ENCODE results near the gene MYLK4. TPM values are rescaled to one million over a fixed set of nuclear protein-coding genes. Genes with fewer than 3 reads are reported as not detected.

MYLK4 gene
- total RNA-seq, 1 donor from 2014 or later = 0.23 TPM

DNA sequence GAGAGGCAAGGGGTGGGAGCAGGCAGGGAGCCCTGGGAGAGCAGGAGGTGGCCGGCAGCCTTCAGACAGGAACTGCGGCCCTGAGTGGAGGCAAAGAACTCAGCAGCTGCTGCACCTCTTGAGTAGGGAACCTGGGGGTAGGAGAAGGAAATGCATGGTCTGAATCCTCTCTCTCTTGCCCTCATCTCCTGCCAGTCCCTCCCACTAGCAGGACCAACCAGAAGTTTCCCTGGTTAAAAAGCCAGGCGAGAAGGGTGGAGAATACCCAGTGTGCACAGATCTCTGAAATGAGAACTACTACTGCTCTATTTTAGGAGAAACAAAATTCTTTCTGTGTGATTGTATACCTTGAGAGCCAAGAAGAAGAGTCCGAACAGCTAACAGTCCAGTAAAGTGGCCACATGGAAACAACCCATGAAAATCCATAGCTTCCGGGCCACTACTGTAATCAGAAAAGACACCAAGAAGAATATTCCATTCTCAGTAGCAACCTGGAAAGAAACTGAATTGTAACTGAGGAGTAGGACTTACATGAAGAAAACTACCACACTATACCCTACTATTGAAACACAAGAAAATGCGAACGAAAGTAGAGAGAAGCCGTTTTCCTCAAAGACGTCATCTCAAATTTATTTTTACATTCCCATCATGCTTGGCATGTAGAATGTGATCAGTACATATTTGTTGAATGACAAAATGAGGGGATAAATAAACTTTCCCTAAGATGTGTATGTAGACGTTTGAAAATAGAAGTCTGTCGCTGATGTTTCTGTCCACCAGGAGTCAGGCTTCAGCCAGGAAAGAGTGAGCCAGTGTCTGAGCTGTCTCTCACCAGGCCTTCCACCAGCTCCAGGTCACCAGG lies 40.1 kb upstream of the MYLK4 start:
- peaks cover 23% of the 10 kb centered on the region for H3K4me1 Mint-ChIP-seq (ENCODE audit: low read depth, unreplicated experiment)
- Histone ChIP-seq H3K9ac (ENCODE audit: low read length) (peak overlapping the region; percentile 80), H3K4me1 (ENCODE audit: insufficient read depth, low read length) (peaks cover 27% of the 10 kb centered on the region), H3K9me3 (ENCODE audit: insufficient read depth, low read depth, low read length) (no peaks in the 10 kb centered on the region), H3K79me2 (ENCODE audit: insufficient read depth, low read length) (peaks cover 23% of the 10 kb centered on the region), H3K4me3 (ENCODE audit: insufficient read depth, low read depth, low read length) (peak overlapping the region; percentile 13), H3K27ac (ENCODE audit: low read depth, low read length) (peak overlapping the region; percentile 91), H3K4me2 (ENCODE audit: low read length) (peak overlapping the region; percentile 65), H4K20me1 (ENCODE audit: insufficient read depth, low read length) (peaks cover 5% of the 10 kb centered on the region), H2AFZ (ENCODE audit: low read depth, low read length) (no peak overlapping the region), H3K27me3 (ENCODE audit: insufficient read depth, low read length) (no peaks in the 10 kb centered on the region), H3K36me3 (ENCODE audit: insufficient read depth, low read length) (no peaks in the 10 kb centered on the region)
- FAIRE-seq (no peak), DNase-seq (ENCODE audit: low read depth) (peak; percentile 71)
- H3K4me3 Mint-ChIP-seq (ENCODE audit: unreplicated experiment) = peak overlapping the region; percentile 47
- peaks cover 6% of the 10 kb centered on the region for H3K36me3 Mint-ChIP-seq (ENCODE audit: low read depth, unreplicated experiment)
- H3K27me3 Mint-ChIP-seq (ENCODE audit: low read depth, unreplicated experiment) = no peaks in the 10 kb centered on the region
- TF ChIP-seq EZH2 (IDR thresholded peaks at IDR 0.05; ENCODE audit: insufficient read depth, low read length) = no peak
- TF ChIP-seq CTCF (IDR thresholded peaks at IDR 0.05; ENCODE audit: insufficient read depth, low read depth, low read length) = peak; percentile 96
- H3K9me3 Mint-ChIP-seq (ENCODE audit: unreplicated experiment) = no peaks in the 10 kb centered on the region
- H3K27ac Mint-ChIP-seq (ENCODE audit: unreplicated experiment) = peak overlapping the region; percentile 70

DNA sequence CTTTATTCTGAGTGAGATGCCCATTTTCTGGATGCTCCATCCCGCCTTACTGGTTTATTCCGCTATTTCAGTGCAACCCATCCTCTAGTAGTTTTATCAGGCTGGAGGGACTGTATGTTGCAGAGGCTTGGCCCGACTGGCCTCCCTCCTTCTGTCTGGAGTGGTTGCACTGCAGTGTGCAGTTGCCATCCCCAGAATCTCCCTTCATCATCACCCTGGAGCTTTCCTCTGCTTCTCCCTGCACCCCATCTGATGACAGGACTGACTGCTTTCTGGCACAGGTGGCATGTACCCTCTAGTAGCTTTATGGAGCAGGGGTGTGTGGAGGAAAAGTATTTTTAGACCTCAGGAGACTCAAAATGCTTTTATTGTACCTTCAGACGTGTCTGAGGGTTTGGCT lies 35.5 kb upstream of the MYLK4 start:
- no peaks in the 10 kb centered on the region for H3K9me3 ChIP-seq (ENCODE audit: insufficient read depth, low read depth, low read length)
- H3K4me3 Mint-ChIP-seq (ENCODE audit: unreplicated experiment) = no peak overlapping the region
- H3K9ac ChIP-seq (ENCODE audit: low read length) = no peak overlapping the region
- FAIRE-seq (no peak), DNase-seq (ENCODE audit: low read depth) (no peak)
- H3K4me3 ChIP-seq (ENCODE audit: insufficient read depth, low read depth, low read length) = no peak overlapping the region
- no peak overlapping the region for H3K27ac Mint-ChIP-seq (ENCODE audit: unreplicated experiment)
- H3K4me1 ChIP-seq (ENCODE audit: insufficient read depth, low read length) = peaks cover 18% of the 10 kb centered on the region
- no peaks in the 10 kb centered on the region for H3K9me3 Mint-ChIP-seq (ENCODE audit: unreplicated experiment)
- no peak overlapping the region for H3K4me2 ChIP-seq (ENCODE audit: low read length)
- no peaks in the 10 kb centered on the region for H3K27me3 Mint-ChIP-seq (ENCODE audit: low read depth, unreplicated experiment)
- peaks cover 11% of the 10 kb centered on the region for H3K36me3 Mint-ChIP-seq (ENCODE audit: low read depth, unreplicated experiment)
- H3K4me1 Mint-ChIP-seq (ENCODE audit: low read depth, unreplicated experiment) = peaks cover 26% of the 10 kb centered on the region
- TF ChIP-seq CTCF (IDR thresholded peaks at IDR 0.05; ENCODE audit: insufficient read depth, low read depth, low read length) (no peak), EZH2 (IDR thresholded peaks at IDR 0.05; ENCODE audit: insufficient read depth, low read length) (no peak)
- H3K27me3 ChIP-seq (ENCODE audit: insufficient read depth, low read length) = no peaks in the 10 kb centered on the region
- H2AFZ ChIP-seq (ENCODE audit: low read depth, low read length) = no peak overlapping the region
- H3K79me2 ChIP-seq (ENCODE audit: insufficient read depth, low read length) = peaks cover 54% of the 10 kb centered on the region
- H3K36me3 ChIP-seq (ENCODE audit: insufficient read depth, low read length) = no peaks in the 10 kb centered on the region
- no peak overlapping the region for H3K27ac ChIP-seq (ENCODE audit: low read depth, low read length)
- H4K20me1 ChIP-seq (ENCODE audit: insufficient read depth, low read length) = peaks cover 44% of the 10 kb centered on the region

DNA sequence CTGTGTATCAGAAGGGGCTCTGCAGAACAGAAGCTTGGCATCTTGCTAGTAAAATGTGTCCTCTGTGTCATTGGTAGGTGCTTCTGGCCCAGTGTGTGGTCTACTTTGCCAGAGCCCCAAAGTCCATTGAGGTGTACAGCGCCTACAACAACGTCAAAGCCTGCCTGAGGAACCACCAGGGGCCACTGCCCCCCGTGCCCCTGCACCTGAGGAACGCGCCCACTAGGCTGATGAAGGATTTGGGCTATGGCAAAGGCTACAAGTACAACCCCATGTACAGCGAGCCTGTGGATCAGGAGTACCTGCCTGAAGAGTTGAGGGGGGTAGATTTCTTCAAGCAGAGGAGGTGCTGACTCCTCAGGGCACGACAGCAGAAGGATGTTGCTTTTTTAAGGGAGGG lies 34.2 kb upstream of the MYLK4 start:
- Mint-ChIP-seq H3K27ac (ENCODE audit: unreplicated experiment) (peak overlapping the region; percentile 18), H3K36me3 (ENCODE audit: low read depth, unreplicated experiment) (peaks cover 11% of the 10 kb centered on the region), H3K4me3 (ENCODE audit: unreplicated experiment) (no peak overlapping the region), H3K4me1 (ENCODE audit: low read depth, unreplicated experiment) (peaks cover 17% of the 10 kb centered on the region), H3K27me3 (ENCODE audit: low read depth, unreplicated experiment) (no peaks in the 10 kb centered on the region), H3K9me3 (ENCODE audit: unreplicated experiment) (no peaks in the 10 kb centered on the region)
- H3K27ac ChIP-seq (ENCODE audit: low read depth, low read length) = no peak overlapping the region
- peaks cover 8% of the 10 kb centered on the region for H3K4me1 ChIP-seq (ENCODE audit: insufficient read depth, low read length)
- no peak overlapping the region for H3K9ac ChIP-seq (ENCODE audit: low read length)
- no peak for TF ChIP-seq EZH2 (IDR thresholded peaks at IDR 0.05; ENCODE audit: insufficient read depth, low read length)
- TF ChIP-seq CTCF (IDR thresholded peaks at IDR 0.05; ENCODE audit: insufficient read depth, low read depth, low read length) = no peak
- peaks cover 54% of the 10 kb centered on the region for H4K20me1 ChIP-seq (ENCODE audit: insufficient read depth, low read length)
- no peak for DNase-seq (ENCODE audit: low read depth)
- no peak for FAIRE-seq
- H3K4me2 ChIP-seq (ENCODE audit: low read length) = no peak overlapping the region
- H2AFZ ChIP-seq (ENCODE audit: low read depth, low read length) = no peak overlapping the region
- no peaks in the 10 kb centered on the region for H3K36me3 ChIP-seq (ENCODE audit: insufficient read depth, low read length)
- no peaks in the 10 kb centered on the region for H3K9me3 ChIP-seq (ENCODE audit: insufficient read depth, low read depth, low read length)
- H3K4me3 ChIP-seq (ENCODE audit: insufficient read depth, low read depth, low read length) = no peak overlapping the region
- no peaks in the 10 kb centered on the region for H3K27me3 ChIP-seq (ENCODE audit: insufficient read depth, low read length)
- H3K79me2 ChIP-seq (ENCODE audit: insufficient read depth, low read length) = peaks cover 63% of the 10 kb centered on the region

Data from astrocyte (in vitro differentiated cells and primary cell).